A549 (cell line): Measurements from ENCODE around the gene SERTAD2. TPM values are rescaled to one million over a fixed set of nuclear protein-coding genes. Genes with fewer than 3 reads are reported as not detected.

Source experiments
- ATAC-seq, 2 experiments: fragments of 200-7000 bp in 1 of 2; fragments of >200 bp in 1 of 2; cut with Nextera tagmentation in 1 of 2; cut with Tn5 transposase in 1 of 2; 3 replicates each; pipeline versions ENCODE4 v1.8.0 to v1.9.1; 2018 to 2020; ENCODE audit warnings: mild to moderate bottlenecking in 1 of 2, moderate library complexity in 1 of 2
- CTCF ChIA-PET: fragments of 300-600 bp; sonication (Branson Sonifier 250); formaldehyde crosslinking; extraction: SDS; loops from one replicate; lab custom pipeline; 2021; ENCODE audit warnings: antibody characterized with exemption, inconsistent platforms; lab: Yijun Ruan, JAX
- POLR2A ChIA-PET: fragments of 350-600 bp; formaldehyde crosslinking; extraction: SDS; loops from one replicate; lab custom pipeline; 2021; ENCODE audit warnings: antibody characterized with exemption, inconsistent platforms; lab: Yijun Ruan, JAX
- DNase-seq, 2 experiments: peaks; one replicate each; pipeline versions ENCODE4 v3.0.0 to v3.0.0-alpha.2; 2011 to 2016; ENCODE audit warnings: low read depth in 1 of 2, low spot score in 1 of 2
- FAIRE-seq: peaks from 2 replicates; lab custom pipeline; 2011; peaks lifted over from hg19 to GRCh38; lab: Jason Lieb, UNC
- H3K27ac ChIP-seq, 2 experiments: fragments of >200 bp; sonication (Bioruptor Twin); formaldehyde crosslinking; 3 replicates each; pipeline ENCODE4 v1.5.1; 2016 to 2017
- H3K4me1 ChIP-seq: fragments of >200 bp; sonication (Bioruptor Twin); formaldehyde crosslinking; 3 replicates; pipeline ENCODE4 v1.6.1; 2016
- H3K4me2 ChIP-seq: fragments of >200 bp; sonication (Bioruptor Twin); formaldehyde crosslinking; 3 replicates; pipeline ENCODE4 v1.6.1; 2016
- H3K4me3 ChIP-seq: fragments of >200 bp; sonication (Bioruptor Twin); formaldehyde crosslinking; 3 replicates; pipeline ENCODE4 v1.5.1; 2016
- H3K9me3 ChIP-seq: fragments of >200 bp; sonication (Bioruptor Twin); formaldehyde crosslinking; 3 replicates; pipeline ENCODE4 v1.6.1; 2016
- CBX2 ChIP-seq: fragments of 200-600 bp; sonication (generic); IDR thresholded peaks from 2 replicates; pipeline ENCODE4 v1.6.1; 2016; ENCODE audit warnings: low read depth, mild to moderate bottlenecking, borderline replicate concordance
- CHD2 ChIP-seq: fragments of 150-350 bp; IDR thresholded peaks from 2 replicates; pipeline ENCODE4 v1.6.1; 2014; ENCODE audit warnings: low read length; ENCODE audit not compliant: partially characterized antibody
- CTCF ChIP-seq: fragments of >200 bp; sonication (Bioruptor Twin); formaldehyde crosslinking; IDR thresholded peaks from 3 replicates; pipeline ENCODE4 v1.5.1; 2016
- EHF ChIP-seq: fragments of 250-450 bp; sonication (Bioruptor Pico); IDR thresholded peaks from 2 replicates; pipeline ENCODE4 v1.5.0; 2020; ENCODE audit warnings: mild to moderate bottlenecking
- EHMT2 ChIP-seq: fragments of 200-600 bp; sonication (generic); IDR thresholded peaks from 2 replicates; pipeline ENCODE4 v1.6.1; 2016; ENCODE audit warnings: antibody characterized with exemption, low read depth, mild to moderate bottlenecking, moderate library complexity
- EP300 ChIP-seq, 2 experiments: fragments of >200 bp; sonication (Bioruptor Twin); formaldehyde crosslinking; IDR thresholded peaks; 2 replicates in 1 of 2; 3 replicates in 1 of 2; pipeline ENCODE4 v1.6.1; 2016 to 2017
- ESRRA ChIP-seq: fragments of 150-350 bp; IDR thresholded peaks from 2 replicates; pipeline ENCODE4 v1.6.1; 2014; ENCODE audit warnings: mild to moderate bottlenecking, low read length, borderline replicate concordance
- FOSL2 ChIP-seq, 2 experiments: fragments of 450-650 bp in 1 of 2; fragments of >200 bp in 1 of 2; sonication (Bioruptor Twin) in 1 of 2; formaldehyde crosslinking; IDR thresholded peaks; 2 replicates each; pipeline versions ENCODE4 v1.5.0 to v1.6.1; 2016 to 2020; ENCODE audit warnings: mild to moderate bottlenecking in 1 of 2, moderate library complexity in 1 of 2
- FOXS1 ChIP-seq: fragments of 250-450 bp; sonication (Bioruptor Pico); IDR thresholded peaks from 2 replicates; pipeline ENCODE4 v1.5.0; 2020; ENCODE audit warnings: mild to moderate bottlenecking, moderate library complexity
- HDAC2 ChIP-seq: fragments of 200-600 bp; sonication (generic); IDR thresholded peaks from 2 replicates; pipeline ENCODE4 v1.6.1; 2016
- MAFK ChIP-seq: fragments of 450-650 bp; IDR thresholded peaks from 2 replicates; pipeline ENCODE4 v1.6.1; 2014; ENCODE audit not compliant: partially characterized antibody
- MAX ChIP-seq: IDR thresholded peaks from 2 replicates; pipeline ENCODE4 v1.6.1; 2012
- NR3C1 ChIP-seq: fragments of >200 bp; sonication (Bioruptor Twin); formaldehyde crosslinking; IDR thresholded peaks from 3 replicates; pipeline ENCODE4 v1.6.1; 2017
- PHF8 ChIP-seq: fragments of 200-600 bp; sonication (generic); IDR thresholded peaks from 2 replicates; pipeline ENCODE4 v1.6.1; 2016; ENCODE audit warnings: low read depth, mild to moderate bottlenecking, antibody characterized with exemption, moderate library complexity, borderline replicate concordance
- RCOR1 ChIP-seq: fragments of 150-350 bp; IDR thresholded peaks from 2 replicates; pipeline ENCODE4 v1.6.1; 2014; ENCODE audit warnings: antibody characterized with exemption, low read length, low read depth
- SMC3 ChIP-seq: fragments of >200 bp; sonication (Bioruptor Twin); formaldehyde crosslinking; IDR thresholded peaks from 3 replicates; pipeline ENCODE4 v1.6.1; 2018; ENCODE audit warnings: inconsistent platforms
- USF2 ChIP-seq: fragments of 450-650 bp; IDR thresholded peaks from 2 replicates; pipeline ENCODE4 v1.6.1; 2014; ENCODE audit warnings: antibody characterized with exemption
- ZC3H11A ChIP-seq: fragments of 450-650 bp; IDR thresholded peaks from 2 replicates; pipeline ENCODE4 v1.6.1; 2014; ENCODE audit warnings: antibody characterized with exemption, mild to moderate bottlenecking
- ZFP36 ChIP-seq: fragments of 450-650 bp; IDR thresholded peaks from 2 replicates; pipeline ENCODE4 v1.6.1; 2014; ENCODE audit warnings: borderline replicate concordance; ENCODE audit not compliant: partially characterized antibody
- ZNF302 ChIP-seq: fragments of 250-450 bp; sonication (Bioruptor Pico); IDR thresholded peaks from 2 replicates; pipeline ENCODE4 v1.9.0; 2021; ENCODE audit warnings: inconsistent platforms, mild to moderate bottlenecking, moderate library complexity
- WGBS: methylation state at CpG from one replicate; pipeline ENCODE4 v1.1.6; 2017; ENCODE audit errors: missing lambda C conversion rate; 5-methylcytosine and 5-hydroxymethylcytosine counted together
- polyA plus RNA-seq, 4 experiments: library from polyadenylated mRNA; depleted of rRNA in 3 of 4; stranded (reverse); fragments of >200 nt; fragmentation: RNase III in 1 of 4; extraction: RNeasy Plus Mini Kit Qiagen cat#74134 plus additional on column Dnase treatment in 1 of 4; gene quantifications; 2 replicates in 3 of 4; 3 replicates in 1 of 4; pipeline ENCODE4 v1.2.3, GENCODE V29; 2011 to 2017

SERTAD2 gene
- polyA plus RNA-seq, 2 of the 4 experiments (the other 2 are of a cell fraction): 11.8 TPM

- ChIA-PET CTCF (no interaction called here), POLR2A (no interaction called here)
- 89% methylated on average over 5 of the region's 5 CpGs for WGBS
- no peak for FAIRE-seq
- DNase-seq: no peak
- no peak overlapping the region for H3K4me3 ChIP-seq
- ATAC-seq: no peak
- no peak overlapping the region for H3K27ac ChIP-seq
- H3K4me1 ChIP-seq: peaks cover 20% of the 10 kb centered on the region
- no peaks in the 10 kb centered on the region for H3K9me3 ChIP-seq
- no peak overlapping the region for H3K4me2 ChIP-seq
- no peak for TF ChIP-seq EP300 (IDR thresholded peaks at IDR 0.05)
- TF ChIP-seq HDAC2: no peak
- no peak for TF ChIP-seq EHMT2
- no peak for TF ChIP-seq CBX2
- no peak for TF ChIP-seq ZFP36
- TF ChIP-seq SMC3: no peak
- TF ChIP-seq CTCF: no peak
Observed at GRCh38 chr2:64700133-64700809, 46.6 kb upstream of the SERTAD2 start.

GRCh38 chr2:64699712-64700111 lies 46.0 kb upstream of the SERTAD2 start:
- peaks cover 20% of the 10 kb centered on the region for H3K4me1 ChIP-seq
- FAIRE-seq: no peak
- CTCF ChIA-PET: no interaction called here
- no peak overlapping the region for H3K4me2 ChIP-seq
- TF ChIP-seq PHF8 (no peak), NR3C1 (no peak), ESRRA (no peak), ZNF302 (CRISPR knock-in tag) (no peak), RCOR1 (no peak), EP300 (IDR thresholded peaks at IDR 0.05) (no peak), ZC3H11A (no peak), EHF (CRISPR knock-in tag) (no peak)
- POLR2A ChIA-PET: no interaction called here
- peak in 1 of 2 experiments; percentile 38; a peak in 3 of 6 replicates for ATAC-seq
- no peaks in the 10 kb centered on the region for H3K9me3 ChIP-seq
- no peak overlapping the region for H3K4me3 ChIP-seq
- H3K27ac ChIP-seq: peak overlapping the region in 1 of 2 experiments; percentile 64; a peak in 3 of 6 replicates
- peak in 1 of 2 experiments; percentile 48 for DNase-seq
- WGBS: 94% methylated on average over 8 of the region's 8 CpGs

- peak; percentile 60 to 70 for DNase-seq
- peak overlapping the region in 1 of 2 experiments; percentile 64; a peak in 4 of 6 replicates for H3K27ac ChIP-seq
- H3K4me3 ChIP-seq: no peak overlapping the region
- POLR2A ChIA-PET: interaction anchor here (1.0 kb wide), 2 partner anchors 44 to 52 kb away, joined by 3 to 5 read pairs; no protein-coding TSS in a partner anchor
- TF ChIP-seq FOSL2 (IDR thresholded peaks at IDR 0.05) (peak; percentile 47; the same call in 1 of the 2 replicates), FOSL2 (CRISPR knock-in tag; IDR thresholded peaks at IDR 0.05) (peak; percentile 68), USF2 (no peak), FOXS1 (no peak), MAFK (peak; percentile 93), CHD2 (no peak), MAX (peak; percentile 27; the same call in 1 of the 2 replicates)
- H3K4me2 ChIP-seq: peak overlapping the region; percentile 60
- CTCF ChIA-PET: no interaction called here
- peaks cover 20% of the 10 kb centered on the region for H3K4me1 ChIP-seq
- 29% methylated on average over 4 of the region's 4 CpGs for WGBS
- ATAC-seq: peak; percentile 93 to 95
- no peaks in the 10 kb centered on the region for H3K9me3 ChIP-seq
- FAIRE-seq: peak; percentile 97
Observed at GRCh38 chr2:64698668-64699444, 45.1 kb upstream of the SERTAD2 start.
